ENCODE results near the gene LSAMP. TPM values are rescaled to one million over a fixed set of nuclear protein-coding genes. Genes with fewer than 3 reads are reported as not detected.

The LSAMP gene
- total and polyA plus RNA-seq, 9 of the 15 experiments (the other 6 are each of a cell fraction or from before 2014, with no cell fraction given) = 0.09 to 0.11 TPM; not detected in 7

DNA sequence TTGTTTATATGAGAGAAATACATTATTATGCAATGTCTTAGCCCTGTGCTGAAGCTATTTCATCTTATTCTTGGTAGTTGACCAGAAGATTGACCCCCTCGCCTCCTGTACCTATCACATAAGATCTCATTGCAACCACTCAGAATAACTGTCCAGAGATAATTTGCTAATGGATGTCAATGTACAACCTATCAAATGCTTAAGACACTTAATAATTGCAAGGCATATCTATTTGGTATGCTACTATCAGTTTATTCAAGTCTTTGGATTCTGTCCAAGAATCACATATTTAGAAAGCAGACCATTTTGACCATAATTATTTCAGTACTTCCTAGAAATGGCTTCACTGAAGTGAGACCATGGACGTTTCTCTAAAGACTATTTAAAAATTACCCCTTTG is 580.4 kb downstream of the LSAMP start (continued):
- TF ChIP-seq, protein P1, sequence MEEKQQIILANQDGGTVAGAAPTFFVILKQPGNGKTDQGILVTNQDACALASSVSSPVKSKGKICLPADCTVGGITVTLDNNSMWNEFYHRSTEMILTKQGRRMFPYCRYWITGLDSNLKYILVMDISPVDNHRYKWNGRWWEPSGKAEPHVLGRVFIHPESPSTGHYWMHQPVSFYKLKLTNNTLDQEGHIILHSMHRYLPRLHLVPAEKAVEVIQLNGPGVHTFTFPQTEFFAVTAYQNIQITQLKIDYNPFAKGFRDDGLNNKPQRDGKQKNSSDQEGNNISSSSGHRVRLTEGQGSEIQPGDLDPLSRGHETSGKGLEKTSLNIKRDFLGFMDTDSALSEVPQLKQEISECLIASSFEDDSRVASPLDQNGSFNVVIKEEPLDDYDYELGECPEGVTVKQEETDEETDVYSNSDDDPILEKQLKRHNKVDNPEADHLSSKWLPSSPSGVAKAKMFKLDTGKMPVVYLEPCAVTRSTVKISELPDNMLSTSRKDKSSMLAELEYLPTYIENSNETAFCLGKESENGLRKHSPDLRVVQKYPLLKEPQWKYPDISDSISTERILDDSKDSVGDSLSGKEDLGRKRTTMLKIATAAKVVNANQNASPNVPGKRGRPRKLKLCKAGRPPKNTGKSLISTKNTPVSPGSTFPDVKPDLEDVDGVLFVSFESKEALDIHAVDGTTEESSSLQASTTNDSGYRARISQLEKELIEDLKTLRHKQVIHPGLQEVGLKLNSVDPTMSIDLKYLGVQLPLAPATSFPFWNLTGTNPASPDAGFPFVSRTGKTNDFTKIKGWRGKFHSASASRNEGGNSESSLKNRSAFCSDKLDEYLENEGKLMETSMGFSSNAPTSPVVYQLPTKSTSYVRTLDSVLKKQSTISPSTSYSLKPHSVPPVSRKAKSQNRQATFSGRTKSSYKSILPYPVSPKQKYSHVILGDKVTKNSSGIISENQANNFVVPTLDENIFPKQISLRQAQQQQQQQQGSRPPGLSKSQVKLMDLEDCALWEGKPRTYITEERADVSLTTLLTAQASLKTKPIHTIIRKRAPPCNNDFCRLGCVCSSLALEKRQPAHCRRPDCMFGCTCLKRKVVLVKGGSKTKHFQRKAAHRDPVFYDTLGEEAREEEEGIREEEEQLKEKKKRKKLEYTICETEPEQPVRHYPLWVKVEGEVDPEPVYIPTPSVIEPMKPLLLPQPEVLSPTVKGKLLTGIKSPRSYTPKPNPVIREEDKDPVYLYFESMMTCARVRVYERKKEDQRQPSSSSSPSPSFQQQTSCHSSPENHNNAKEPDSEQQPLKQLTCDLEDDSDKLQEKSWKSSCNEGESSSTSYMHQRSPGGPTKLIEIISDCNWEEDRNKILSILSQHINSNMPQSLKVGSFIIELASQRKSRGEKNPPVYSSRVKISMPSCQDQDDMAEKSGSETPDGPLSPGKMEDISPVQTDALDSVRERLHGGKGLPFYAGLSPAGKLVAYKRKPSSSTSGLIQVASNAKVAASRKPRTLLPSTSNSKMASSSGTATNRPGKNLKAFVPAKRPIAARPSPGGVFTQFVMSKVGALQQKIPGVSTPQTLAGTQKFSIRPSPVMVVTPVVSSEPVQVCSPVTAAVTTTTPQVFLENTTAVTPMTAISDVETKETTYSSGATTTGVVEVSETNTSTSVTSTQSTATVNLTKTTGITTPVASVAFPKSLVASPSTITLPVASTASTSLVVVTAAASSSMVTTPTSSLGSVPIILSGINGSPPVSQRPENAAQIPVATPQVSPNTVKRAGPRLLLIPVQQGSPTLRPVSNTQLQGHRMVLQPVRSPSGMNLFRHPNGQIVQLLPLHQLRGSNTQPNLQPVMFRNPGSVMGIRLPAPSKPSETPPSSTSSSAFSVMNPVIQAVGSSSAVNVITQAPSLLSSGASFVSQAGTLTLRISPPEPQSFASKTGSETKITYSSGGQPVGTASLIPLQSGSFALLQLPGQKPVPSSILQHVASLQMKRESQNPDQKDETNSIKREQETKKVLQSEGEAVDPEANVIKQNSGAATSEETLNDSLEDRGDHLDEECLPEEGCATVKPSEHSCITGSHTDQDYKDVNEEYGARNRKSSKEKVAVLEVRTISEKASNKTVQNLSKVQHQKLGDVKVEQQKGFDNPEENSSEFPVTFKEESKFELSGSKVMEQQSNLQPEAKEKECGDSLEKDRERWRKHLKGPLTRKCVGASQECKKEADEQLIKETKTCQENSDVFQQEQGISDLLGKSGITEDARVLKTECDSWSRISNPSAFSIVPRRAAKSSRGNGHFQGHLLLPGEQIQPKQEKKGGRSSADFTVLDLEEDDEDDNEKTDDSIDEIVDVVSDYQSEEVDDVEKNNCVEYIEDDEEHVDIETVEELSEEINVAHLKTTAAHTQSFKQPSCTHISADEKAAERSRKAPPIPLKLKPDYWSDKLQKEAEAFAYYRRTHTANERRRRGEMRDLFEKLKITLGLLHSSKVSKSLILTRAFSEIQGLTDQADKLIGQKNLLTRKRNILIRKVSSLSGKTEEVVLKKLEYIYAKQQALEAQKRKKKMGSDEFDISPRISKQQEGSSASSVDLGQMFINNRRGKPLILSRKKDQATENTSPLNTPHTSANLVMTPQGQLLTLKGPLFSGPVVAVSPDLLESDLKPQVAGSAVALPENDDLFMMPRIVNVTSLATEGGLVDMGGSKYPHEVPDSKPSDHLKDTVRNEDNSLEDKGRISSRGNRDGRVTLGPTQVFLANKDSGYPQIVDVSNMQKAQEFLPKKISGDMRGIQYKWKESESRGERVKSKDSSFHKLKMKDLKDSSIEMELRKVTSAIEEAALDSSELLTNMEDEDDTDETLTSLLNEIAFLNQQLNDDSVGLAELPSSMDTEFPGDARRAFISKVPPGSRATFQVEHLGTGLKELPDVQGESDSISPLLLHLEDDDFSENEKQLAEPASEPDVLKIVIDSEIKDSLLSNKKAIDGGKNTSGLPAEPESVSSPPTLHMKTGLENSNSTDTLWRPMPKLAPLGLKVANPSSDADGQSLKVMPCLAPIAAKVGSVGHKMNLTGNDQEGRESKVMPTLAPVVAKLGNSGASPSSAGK (IDR thresholded peaks at IDR 0.05) = no peak
- no peak for TF ChIP-seq ZFX (CRISPR knock-in tag; IDR thresholded peaks at IDR 0.05)
- TF ChIP-seq U2AF1 (optimal IDR thresholded peaks at IDR 0.05; ENCODE audit: low read depth, low read length) = no peak
- TF ChIP-seq, protein P2, sequence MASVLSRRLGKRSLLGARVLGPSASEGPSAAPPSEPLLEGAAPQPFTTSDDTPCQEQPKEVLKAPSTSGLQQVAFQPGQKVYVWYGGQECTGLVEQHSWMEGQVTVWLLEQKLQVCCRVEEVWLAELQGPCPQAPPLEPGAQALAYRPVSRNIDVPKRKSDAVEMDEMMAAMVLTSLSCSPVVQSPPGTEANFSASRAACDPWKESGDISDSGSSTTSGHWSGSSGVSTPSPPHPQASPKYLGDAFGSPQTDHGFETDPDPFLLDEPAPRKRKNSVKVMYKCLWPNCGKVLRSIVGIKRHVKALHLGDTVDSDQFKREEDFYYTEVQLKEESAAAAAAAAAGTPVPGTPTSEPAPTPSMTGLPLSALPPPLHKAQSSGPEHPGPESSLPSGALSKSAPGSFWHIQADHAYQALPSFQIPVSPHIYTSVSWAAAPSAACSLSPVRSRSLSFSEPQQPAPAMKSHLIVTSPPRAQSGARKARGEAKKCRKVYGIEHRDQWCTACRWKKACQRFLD (CRISPR knock-in tag; IDR thresholded peaks at IDR 0.05) = no peak
- TF ChIP-seq, protein P3, sequence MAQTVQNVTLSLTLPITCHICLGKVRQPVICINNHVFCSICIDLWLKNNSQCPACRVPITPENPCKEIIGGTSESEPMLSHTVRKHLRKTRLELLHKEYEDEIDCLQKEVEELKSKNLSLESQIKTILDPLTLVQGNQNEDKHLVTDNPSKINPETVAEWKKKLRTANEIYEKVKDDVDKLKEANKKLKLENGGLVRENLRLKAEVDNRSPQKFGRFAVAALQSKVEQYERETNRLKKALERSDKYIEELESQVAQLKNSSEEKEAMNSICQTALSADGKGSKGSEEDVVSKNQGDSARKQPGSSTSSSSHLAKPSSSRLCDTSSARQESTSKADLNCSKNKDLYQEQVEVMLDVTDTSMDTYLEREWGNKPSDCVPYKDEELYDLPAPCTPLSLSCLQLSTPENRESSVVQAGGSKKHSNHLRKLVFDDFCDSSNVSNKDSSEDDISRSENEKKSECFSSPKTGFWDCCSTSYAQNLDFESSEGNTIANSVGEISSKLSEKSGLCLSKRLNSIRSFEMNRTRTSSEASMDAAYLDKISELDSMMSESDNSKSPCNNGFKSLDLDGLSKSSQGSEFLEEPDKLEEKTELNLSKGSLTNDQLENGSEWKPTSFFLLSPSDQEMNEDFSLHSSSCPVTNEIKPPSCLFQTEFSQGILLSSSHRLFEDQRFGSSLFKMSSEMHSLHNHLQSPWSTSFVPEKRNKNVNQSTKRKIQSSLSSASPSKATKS (CRISPR knock-in tag; IDR thresholded peaks at IDR 0.05) = no peak
- TF ChIP-seq NONO (IDR thresholded peaks at IDR 0.05; ENCODE audit: low read depth in 2 of 2, low read length in 1 of 2) = no peak
